ENCODE results near the gene NR5A1.

Gene NR5A1

DNA sequence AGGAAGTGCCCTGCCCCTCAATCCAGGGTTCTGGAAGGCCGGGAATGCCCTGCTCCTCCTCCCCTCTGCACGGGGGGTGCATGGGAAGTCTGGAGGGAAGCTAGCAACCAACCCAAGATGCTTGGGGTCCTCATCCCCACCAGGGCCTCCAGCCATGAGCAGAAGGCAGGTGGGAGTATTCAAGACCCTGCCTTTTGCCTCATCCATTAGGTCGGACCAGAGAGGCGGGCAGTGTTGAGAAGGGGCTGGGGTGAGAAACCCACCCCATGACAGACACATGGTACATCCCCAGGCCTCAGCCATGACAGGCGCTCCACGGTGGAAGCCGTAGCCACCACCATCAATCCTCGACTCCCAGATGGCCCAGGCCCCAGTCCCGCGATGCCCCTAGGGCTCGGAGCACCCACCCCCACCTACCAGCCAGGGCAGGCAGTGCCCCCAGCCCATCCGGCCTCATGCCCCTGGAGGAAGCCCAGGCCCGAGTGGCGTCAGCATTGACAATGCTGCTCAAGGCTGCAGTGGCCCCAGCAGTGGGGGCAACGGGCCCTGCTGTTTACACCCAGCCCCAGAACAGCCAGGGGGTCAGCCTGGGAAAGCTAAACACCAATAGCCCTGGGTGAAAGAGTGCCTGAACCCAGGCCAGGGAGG, 8.6 kb downstream of the NR5A1 start:
- no peak for DNase-seq (ENCODE audit: low spot score)

DNA sequence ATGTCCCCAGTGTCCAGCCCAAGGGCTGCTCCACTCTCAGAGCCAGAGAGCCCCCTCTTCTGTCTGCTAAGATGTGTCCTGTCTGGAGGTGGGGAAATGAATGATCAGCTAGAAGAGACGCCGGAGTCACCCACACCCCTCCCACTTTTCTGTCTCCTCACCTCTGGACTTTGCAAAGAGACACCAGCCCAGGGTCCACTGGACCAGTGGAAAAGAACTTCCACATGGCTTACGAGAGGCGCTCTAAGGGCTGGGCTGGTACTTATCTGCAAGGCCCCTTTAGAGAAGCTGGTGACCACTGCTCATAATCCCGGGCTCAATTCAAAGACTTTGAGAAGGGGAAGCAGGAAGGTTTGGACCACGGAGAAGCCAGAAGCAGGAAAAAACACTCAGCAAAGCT, 9.2 kb downstream of the NR5A1 start:
- DNase-seq (ENCODE audit: low spot score) = no peak

- no peak for DNase-seq (ENCODE audit: low spot score)
Observed at GRCh38 chr9:124497441-124497840, 9.8 kb downstream of the NR5A1 start.

DNA sequence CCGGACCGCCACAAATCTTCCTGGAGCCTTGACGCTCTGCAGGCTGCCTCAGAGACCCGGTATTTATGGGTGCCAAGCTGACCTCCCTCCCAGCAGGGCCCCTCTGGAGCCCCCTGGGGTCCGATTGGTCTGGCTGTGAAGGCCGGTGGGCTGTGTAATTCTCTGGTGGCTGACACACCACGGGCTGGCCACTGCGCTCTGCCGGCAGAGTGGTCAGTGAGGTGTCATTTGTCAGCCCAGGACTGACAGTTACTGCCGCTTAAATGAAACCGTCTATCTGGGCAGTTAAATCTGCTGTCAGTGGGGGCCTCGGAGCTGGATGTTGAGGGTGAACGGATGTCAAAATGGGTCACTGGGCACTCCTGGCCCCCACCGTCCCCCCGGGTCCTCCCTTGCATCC, 10.7 kb downstream of the NR5A1 start:
- no peak for DNase-seq (ENCODE audit: low spot score)

DNA sequence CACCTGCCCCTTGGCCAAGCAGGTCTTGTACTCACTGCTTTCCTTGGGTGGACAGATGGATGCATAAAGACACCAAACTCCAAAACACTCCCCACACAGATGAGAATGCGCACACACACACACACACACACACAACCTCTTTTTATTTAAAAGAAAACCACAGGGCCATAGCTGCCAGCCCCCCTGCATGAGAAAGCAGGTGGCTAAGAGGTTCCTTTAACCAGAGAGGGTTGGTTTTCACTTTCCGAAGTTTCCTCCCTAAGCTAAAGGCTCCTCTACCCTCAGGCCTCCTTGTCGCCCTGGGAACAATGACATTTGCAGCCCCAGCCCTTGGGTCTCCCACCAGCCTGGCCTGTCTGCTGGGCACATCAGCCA, 11.1 kb downstream of the NR5A1 start:
- no peak for DNase-seq (ENCODE audit: low spot score)

- no peak for DNase-seq (ENCODE audit: low spot score)
Observed at GRCh38 chr9:124495126-124496074, 11.8 kb downstream of the NR5A1 start.

DNA sequence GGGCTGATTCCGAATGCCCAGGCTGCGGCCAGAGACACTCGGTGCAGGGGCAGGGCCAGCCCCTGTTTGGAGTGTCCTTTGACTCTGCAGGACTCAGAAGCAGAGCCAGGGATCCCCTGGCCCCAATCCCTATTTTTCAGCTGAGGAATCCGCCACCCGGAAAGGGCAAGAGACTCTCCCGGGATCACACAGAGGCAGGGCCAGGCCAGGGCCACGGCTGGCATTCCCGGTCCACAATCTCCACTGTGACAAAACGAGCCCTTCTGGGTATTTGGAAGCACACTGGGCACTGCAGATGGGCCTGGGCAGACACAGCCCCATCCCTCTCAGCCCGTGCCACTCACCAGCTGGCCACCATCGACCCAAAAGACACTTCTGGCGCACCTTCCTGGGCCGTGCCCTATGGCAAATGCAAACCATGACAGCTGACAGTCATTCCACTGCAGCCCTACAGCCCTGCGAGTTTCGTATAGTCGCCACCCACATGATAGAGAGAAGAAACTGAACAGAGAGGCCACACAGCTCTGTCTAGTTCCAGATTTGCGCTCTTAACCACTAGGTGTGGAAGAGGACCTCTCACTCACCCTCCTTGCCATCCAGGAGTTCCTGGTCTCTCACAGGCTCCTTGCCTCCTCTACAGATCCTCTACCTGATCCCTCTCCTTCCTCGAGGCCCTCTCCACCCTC, 13.3 kb downstream of the NR5A1 start:
- no peak for DNase-seq (ENCODE audit: low spot score)

- DNase-seq (ENCODE audit: low spot score) = no peak
Observed at GRCh38 chr9:124493218-124493617, 14.0 kb downstream of the NR5A1 start.

DNA sequence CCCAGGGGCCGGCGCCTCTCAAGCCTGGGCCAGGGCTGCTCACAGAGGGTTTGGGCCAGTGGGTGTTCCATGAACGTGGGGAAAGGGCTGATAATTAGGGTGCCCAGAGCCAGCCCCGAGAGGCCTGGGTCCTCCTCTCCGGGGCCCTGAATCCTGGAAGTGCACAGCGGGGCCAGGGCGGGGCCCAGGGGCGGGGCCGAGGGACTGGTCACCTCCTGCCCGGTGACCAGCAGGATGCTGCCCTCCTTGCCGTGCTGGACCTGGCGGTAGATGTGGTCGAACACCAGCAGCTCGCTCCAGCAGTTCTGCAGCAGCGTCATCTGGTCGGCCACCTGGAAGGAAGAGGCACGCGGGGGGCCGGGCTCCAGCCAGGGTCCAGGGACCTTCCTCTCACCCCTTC, 14.4 kb downstream of the NR5A1 start:
- DNase-seq (ENCODE audit: low spot score) = no peak

GRCh38 chr9:124491049-124491975, 15.9 kb downstream of the NR5A1 start:
- no peak for DNase-seq (ENCODE audit: low spot score)

DNA sequence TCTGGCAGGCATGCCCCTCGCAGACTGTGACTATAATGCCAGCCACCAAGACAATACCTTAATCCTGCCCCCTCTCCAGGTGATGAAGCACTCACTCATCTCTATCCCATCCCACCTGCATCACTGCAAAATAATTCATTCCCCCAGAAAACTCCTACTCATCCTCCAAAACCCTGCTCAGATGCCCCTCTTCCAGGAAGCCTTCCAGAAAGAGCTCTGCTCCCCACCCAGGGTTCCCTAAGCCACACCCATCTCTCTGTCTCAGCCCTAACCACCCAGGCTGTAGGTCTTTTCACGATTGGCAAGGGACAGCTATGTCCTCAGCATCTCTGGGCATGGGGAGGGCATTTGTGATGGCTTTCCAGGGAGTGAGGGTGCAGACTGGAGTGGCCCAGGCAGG, 17.2 kb downstream of the NR5A1 start:
- no peak for DNase-seq (ENCODE audit: low spot score)

GRCh38 chr9:124489222-124489621, 18.0 kb downstream of the NR5A1 start:
- DNase-seq (ENCODE audit: low spot score) = no peak

- DNase-seq (ENCODE audit: low spot score) = no peak
Observed at GRCh38 chr9:124488641-124489210, 18.5 kb downstream of the NR5A1 start.

GRCh38 chr9:124487260-124488182, 19.7 kb downstream of the NR5A1 start:
- DNase-seq (ENCODE audit: low spot score) = no peak

GRCh38 chr9:124486778-124487259, 20.4 kb downstream of the NR5A1 start:
- DNase-seq (ENCODE audit: low spot score) = no peak

DNA sequence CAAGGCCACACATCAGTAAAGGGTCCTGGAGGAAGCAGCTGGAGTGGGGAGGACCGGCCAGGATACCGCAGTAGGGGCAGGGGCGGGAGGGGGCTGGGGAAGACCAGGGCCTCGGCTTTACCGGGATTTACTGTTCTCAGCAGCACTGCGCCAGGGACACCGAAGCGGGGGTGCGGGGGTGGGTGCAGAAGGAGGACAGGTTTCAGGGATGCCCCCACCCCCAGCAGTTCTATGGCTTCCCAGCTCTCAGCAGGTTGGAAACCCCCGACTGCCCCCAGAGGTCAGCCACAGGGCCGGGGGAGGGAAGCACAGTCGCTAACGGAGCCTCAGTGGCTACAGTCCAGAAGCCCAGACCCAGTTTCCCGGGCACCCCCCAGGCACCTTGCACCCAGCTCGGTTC, 21.3 kb downstream of the NR5A1 start:
- DNase-seq (ENCODE audit: low spot score) = no peak

DNA sequence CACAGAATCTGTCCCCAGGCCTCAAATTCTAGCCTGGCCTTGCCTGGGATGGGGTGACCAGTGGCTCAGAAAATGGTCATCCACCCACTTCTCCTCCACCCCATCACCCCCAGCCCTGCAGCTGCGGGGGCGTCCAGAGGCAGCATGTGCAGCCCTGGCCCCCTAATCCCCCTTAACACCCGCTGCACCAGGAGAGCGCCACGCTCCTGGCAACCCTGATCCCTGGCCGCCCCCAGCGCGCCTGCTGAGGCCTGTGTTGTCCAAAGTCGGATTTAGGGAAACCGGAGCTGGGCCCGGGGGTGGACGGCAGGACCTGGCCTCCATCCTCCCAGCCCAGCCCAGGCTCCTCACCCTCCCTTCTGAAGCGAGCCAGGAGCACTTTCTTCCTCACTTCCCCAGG, 22.0 kb downstream of the NR5A1 start:
- no peak for DNase-seq (ENCODE audit: low spot score)

DNA sequence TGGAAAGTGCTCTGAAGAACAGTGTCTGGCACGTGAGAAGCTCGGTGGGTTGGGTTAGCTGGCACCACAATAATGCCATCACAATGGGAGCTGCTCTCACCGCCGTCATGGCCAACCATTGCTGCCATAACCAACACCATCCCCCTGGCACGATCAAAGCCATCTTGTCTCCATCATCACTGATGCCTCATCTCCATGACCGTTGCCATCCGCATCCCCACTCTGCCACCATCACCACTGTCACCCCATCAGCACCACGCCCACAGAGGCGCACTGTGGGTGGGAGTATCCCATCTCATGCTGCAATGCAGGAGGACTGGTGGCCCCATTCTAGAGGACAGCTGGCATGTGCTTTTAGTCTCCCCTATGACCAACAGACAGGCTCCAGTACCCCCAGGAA, 23.7 kb downstream of the NR5A1 start:
- no peak for DNase-seq (ENCODE audit: low spot score)

GRCh38 chr9:124482431-124483031, 24.7 kb downstream of the NR5A1 start:
- DNase-seq (ENCODE audit: low spot score) = no peak

GRCh38 chr9:124481115-124481514, 26.1 kb downstream of the NR5A1 start:
- DNase-seq (ENCODE audit: low spot score) = no peak

Measured in kidney tubule cell (primary cell).